Spleen (tissue), 7 donors: ENCODE results near the gene PHF21B.

Experiments
- CTCF ChIP-seq, 11 experiments: fragments of 200-600 bp in 7 of 11; fragments of 450-650 bp in 4 of 11; sonication (generic) in 4 of 11; IDR thresholded peaks in 8 of 11; conservative IDR thresholded peaks in 3 of 11; 1 replicate in 7 of 11; 2 replicates in 4 of 11; pipeline versions ENCODE4 v1.4.0 to v1.8.0; 2016 to 2021; ENCODE audit warnings: antibody characterized with exemption in 11 of 11, inconsistent platforms in 4 of 11, mild to moderate bottlenecking in 1 of 11
- POLR2A ChIP-seq, 3 donors: fragments of 450-650 bp; IDR thresholded peaks; one replicate each; pipeline ENCODE4 v1.5.1; 2017; ENCODE audit warnings: antibody characterized with exemption in 3 of 3, mild to moderate bottlenecking in 1 of 3
- POLR2AphosphoS5 ChIP-seq, 3 donors: sonication (generic); formaldehyde crosslinking; IDR thresholded peaks; one replicate each; pipeline ENCODE4 v1.5.1; 2017; ENCODE audit warnings: antibody characterized with exemption in 3 of 3
- donor health status: DM: no; HTN: no; CAD: no; lungs with moderate emphysema.
- donor health status: DM: no; HTN: no; CAD: no.
- donor health status: DM: no; HTN: no; CAD: no.

GRCh38 chr22:44986926-44987325, 22.9 kb downstream of the PHF21B start:
- TF ChIP-seq POLR2A (IDR thresholded peaks at IDR 0.05) (no peak), CTCF (IDR thresholded peaks at IDR 0.05 in 8 of 11, conservative IDR thresholded peaks at IDR 0.05 in 3 of 11) (no peak), POLR2AphosphoS5 (IDR thresholded peaks at IDR 0.05) (no peak)
